Suprapubic skin (tissue), 4 donors: Measurements from ENCODE around the gene FOS.

Experiments used
- CTCF ChIP-seq, 2 donors: fragments of 200-600 bp in 1 of 2; fragments of 450-650 bp in 1 of 2; sonication (generic) in 1 of 2; IDR thresholded peaks; one replicate each; pipeline ENCODE4 v1.5.1; 2016 to 2019; ENCODE audit warnings: antibody characterized with exemption in 2 of 2, mild to moderate bottlenecking in 1 of 2, moderate library complexity in 1 of 2
- EP300 ChIP-seq: sonication (generic); formaldehyde crosslinking; IDR thresholded peaks from one replicate; pipeline ENCODE4 v1.6.1; 2017; ENCODE audit warnings: antibody characterized with exemption
- POLR2A ChIP-seq, 2 donors: fragments of 450-650 bp; IDR thresholded peaks; one replicate each; pipeline ENCODE4 v1.6.1; 2017; ENCODE audit warnings: antibody characterized with exemption in 2 of 2, mild to moderate bottlenecking in 2 of 2, moderate library complexity in 2 of 2
- POLR2AphosphoS5 ChIP-seq, 3 donors: sonication (generic); formaldehyde crosslinking; IDR thresholded peaks; one replicate each; pipeline ENCODE4 v1.6.1; 2017; ENCODE audit warnings: antibody characterized with exemption in 3 of 3

- TF ChIP-seq POLR2A (IDR thresholded peaks at IDR 0.05): no peak
- TF ChIP-seq POLR2AphosphoS5 (IDR thresholded peaks at IDR 0.05): no peak
- TF ChIP-seq CTCF (IDR thresholded peaks at IDR 0.05): no peak
- no peak for TF ChIP-seq EP300
Observed at GRCh38 chr14:75236901-75237419, 41.7 kb upstream of the FOS start.
